Measurements from ENCODE around the gene FGF11.

DNA sequence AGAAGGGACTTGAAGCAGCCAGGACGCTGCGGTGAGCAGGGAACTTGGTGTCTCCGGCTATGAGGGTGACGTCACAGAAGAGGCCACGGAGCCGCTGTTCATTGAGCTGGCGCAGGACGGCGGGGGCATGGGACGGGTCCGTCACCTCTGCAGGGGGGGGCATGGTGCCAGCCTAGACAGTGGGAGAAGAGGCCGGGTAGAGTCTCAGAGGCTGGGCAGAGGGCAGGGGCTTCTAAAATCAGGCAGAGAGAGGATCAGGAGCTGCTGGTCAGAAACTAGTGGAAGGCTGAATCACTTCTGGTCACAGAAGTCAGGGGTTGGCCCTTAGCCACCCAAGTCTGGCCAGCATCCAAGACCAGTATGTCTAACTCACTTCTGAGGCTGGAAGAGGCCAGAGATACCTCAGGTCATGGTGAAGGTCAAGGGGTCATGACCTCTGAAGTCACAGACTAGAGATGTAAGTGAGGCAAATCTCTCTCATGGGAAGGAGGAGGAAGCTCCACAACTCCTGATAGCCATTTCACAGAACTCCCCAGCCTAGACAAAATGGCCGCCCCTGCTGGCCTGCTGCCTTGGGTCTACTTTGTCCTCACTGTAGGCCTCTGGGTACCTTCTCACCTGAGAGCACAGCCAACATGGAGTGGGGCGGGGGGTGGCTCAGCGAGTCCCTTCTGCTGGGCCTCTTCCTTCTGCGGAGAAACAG, 27.5 kb downstream of the FGF11 start:
- TF ChIP-seq, protein P1, sequence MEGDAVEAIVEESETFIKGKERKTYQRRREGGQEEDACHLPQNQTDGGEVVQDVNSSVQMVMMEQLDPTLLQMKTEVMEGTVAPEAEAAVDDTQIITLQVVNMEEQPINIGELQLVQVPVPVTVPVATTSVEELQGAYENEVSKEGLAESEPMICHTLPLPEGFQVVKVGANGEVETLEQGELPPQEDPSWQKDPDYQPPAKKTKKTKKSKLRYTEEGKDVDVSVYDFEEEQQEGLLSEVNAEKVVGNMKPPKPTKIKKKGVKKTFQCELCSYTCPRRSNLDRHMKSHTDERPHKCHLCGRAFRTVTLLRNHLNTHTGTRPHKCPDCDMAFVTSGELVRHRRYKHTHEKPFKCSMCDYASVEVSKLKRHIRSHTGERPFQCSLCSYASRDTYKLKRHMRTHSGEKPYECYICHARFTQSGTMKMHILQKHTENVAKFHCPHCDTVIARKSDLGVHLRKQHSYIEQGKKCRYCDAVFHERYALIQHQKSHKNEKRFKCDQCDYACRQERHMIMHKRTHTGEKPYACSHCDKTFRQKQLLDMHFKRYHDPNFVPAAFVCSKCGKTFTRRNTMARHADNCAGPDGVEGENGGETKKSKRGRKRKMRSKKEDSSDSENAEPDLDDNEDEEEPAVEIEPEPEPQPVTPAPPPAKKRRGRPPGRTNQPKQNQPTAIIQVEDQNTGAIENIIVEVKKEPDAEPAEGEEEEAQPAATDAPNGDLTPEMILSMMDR (IDR thresholded peaks at IDR 0.05; ENCODE audit: insufficient read depth, low read length), result no peak
- TF ChIP-seq GABPA (IDR thresholded peaks at IDR 0.05; ENCODE audit: low read depth) (no peak), SPI1 (IDR thresholded peaks at IDR 0.05; ENCODE audit: borderline replicate concordance, low read depth) (no peak), POLR2AphosphoS5 (IDR thresholded peaks at IDR 0.05; ENCODE audit: low read depth) (no peak)

Data from HL-60 (cell line).